NCI-H446 (cell line): ENCODE data around the gene PIGBOS1.
"Not testable (repeated sequence)": the region's sequence is repeated elsewhere in the genome, so short reads cannot be mapped to it uniquely, and the experiment has no call there.

Experiments used
- DNase-seq, 2 experiments: peaks; one replicate each; lab custom pipeline; 2025; lab: John Stamatoyannopoulos, UW

PIGBOS1 gene

DNA sequence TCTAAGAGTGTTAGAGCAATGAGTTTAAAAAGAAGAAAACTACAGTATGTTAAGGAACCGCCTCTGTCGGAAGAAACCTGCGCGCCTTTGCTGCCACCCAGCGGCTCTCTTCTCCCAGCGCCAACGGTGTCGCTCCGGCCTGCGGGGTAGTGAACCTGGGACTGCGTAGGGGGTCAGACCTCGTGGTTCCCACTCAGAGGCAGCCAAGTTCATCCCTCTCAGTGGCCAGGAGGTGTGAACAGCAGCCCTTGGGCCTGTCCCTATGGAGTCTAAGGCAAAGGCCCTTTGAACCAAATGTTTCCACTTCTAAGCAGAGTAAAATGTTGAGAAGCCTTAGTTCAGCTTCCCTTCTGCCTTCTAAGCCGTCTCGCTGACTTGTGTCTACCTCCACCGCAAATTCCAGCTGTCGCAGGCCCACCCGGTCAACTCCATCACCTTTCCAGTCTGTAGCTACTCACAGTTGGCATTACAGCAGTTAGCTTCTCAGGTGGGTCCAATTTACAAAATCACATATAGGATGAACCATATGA, 28.3 kb downstream of the PIGBOS1 start:
- peak; percentile 44 to 76 for DNase-seq

DNA sequence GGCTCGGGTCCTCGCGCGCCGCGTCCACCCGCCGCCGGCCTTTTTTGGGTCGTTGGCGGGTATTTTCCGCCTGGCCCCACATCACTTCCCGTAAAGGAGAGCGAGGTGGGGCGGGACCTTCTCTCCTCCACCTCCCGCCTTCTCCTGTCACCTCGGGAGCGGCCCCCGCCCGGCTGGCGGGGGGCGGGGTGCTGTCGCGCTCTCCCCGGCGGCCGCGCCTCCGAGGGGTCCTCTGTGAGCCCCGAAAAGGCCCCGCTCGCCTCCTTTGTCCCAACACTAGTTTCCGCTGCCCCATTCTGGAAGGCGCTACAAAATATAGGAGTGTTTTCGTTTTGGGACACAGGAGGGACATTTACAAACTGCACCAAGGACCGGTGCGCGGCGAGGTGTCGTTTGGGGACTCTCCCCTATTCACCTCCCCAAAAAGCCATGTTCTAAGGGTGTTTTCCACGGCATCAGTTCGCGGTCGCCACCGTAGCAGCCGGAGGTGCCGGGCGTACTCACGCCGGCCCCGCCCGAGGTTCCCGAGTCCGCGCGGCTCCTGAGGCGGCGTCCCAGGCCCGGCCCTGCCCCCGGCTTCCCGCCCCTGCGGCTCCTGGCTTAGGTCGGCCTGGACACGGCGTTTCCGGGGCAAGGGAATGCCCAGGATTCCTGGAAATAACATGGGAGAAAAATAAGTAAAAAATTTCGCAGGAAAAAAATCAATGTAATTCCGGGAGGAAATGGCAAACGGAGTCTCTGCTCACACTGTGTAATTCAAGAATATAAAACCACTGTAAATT, 29.0 kb downstream of the PIGBOS1 start, which contains the start of gene RAB27A:
Gene RAB27A (minus strand): TSS at position 68 of the 782 bp plus-strand sequence. CDS start 54,879 bp downstream, outside the sequence.
- peak; percentile 44 to 70 for DNase-seq

DNA sequence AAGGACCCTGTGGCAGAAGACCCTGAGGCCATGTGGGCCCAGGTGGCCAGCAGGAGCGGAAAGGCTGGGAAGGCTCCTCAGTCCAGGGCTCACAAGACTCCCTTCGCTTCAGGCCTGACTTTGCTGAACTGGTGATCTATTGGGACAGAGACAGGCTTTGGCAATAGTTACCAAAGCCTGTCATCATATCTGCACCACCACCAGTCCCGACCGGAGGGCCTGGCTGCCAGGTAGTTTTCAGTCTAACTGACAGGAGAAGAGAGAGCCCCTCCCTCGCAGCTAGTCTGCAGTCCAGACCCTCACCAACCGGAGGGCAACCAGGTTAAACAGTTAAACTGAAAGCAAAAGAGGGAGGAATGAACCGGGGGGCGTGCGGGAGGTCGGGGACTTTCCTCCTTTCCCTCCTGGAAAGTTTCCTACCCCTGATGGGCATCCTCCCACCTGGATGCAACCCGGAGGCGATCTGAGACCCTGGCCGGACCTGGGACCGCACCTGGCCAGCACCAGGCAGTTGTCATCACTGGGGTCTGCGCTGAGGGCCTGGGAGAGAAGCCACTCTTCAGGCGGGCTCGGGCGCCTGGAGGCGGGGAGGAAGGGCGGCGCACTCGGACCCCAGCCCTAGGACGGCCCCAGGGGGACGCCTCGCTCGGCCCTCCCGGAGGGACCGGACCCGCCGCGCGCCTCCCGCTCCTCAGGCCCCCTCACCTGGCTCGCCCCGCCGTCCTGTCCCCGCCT, 29.7 kb downstream of the PIGBOS1 start:
- peak in 1 of 2 experiments; percentile 44 for DNase-seq

- no peak for DNase-seq
These were observed 30.8 kb downstream of the PIGBOS1 start for GRCh38 chr15:55288006-55288717.

GRCh38 chr15:55286442-55287189, 32.3 kb downstream of the PIGBOS1 start:
- DNase-seq: not testable (repeated sequence)

GRCh38 chr15:55284426-55284825, 34.5 kb downstream of the PIGBOS1 start:
- DNase-seq: no peak

- no peak for DNase-seq
These were observed 35.4 kb downstream of the PIGBOS1 start for GRCh38 chr15:55283379-55284147.

- DNase-seq: no peak
These were observed 36.6 kb downstream of the PIGBOS1 start for GRCh38 chr15:55282284-55282833.

DNA sequence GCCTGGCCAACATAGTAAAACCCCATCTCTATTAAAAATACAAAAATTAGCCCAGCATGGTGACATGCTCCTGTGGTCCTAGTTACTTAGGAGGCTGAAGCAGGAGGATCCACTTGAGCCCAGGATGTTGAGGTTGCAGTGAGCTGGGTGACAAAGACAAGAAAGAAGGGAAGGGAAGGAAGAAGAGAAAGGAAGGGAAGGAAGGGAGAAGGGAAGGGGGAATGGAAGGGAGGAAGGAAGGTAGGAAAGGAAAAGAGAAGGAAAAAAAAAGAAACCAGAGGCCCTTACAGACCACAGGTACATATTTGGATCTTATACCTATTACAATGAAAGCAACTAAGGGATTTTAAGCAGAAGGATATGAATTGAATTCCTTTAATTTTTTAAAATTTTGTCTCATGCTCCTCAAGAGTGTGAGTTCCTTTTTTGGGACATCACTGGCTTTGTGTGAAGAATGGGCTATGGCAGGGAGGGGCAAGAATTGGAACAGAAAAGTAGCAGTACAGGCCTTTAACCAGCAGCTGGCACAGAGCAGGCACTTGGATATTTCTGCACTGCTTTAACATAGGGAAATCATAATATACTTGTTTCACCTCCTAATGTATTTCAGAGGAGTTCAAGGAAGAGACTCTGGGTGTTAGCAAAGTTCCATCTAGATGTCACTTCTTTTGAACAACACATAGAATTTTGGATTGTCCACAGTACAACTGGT, 37.2 kb downstream of the PIGBOS1 start:
- DNase-seq: no peak

DNA sequence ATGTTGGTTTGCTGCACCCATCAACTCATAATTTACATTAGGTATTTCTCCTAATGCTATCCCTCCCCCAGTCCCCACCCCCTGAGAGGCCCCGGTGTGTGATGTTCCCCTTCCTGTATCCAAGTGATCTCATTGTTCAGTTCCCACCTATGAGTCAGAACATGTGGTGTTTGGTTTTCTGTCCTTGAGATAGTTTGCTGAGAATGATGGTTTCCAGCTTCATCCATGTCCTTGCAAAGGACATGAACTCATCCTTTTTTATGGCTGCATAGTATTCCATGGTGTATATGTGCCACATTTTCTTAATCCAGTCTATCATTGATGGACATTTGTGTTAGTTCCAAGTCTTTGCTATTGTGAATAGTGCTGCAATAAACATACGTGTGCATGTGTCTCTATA, 38.3 kb downstream of the PIGBOS1 start:
- DNase-seq: not testable (repeated sequence)

DNA sequence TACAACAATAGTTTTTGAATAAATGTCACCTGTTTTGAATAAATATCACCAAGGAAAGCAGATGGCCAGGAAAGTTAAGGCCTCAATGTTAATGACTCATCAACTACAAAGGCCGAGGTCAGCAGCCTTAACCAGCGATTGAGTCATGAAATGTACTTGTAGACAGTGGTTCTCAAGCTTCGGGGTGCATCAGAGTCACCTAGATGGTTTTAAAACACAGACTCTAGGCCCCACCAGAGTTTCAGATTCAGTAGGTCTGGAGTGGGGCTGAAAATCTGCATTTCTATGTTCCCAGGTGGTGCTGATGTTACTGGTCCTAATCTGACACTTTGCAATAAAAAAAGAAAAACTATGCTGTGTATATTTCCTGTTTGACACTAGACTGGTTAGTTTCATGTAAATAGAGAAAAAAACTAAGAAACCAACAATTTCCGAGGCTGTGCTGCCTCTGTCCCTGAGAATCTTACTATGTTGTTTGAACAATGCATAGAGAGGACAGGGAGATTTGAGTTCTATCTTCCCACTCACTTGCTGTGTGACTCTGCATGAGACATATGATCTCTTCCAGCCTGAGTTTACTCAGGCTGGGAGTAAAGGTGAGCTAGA, 39.1 kb downstream of the PIGBOS1 start:
- no peak for DNase-seq

DNA sequence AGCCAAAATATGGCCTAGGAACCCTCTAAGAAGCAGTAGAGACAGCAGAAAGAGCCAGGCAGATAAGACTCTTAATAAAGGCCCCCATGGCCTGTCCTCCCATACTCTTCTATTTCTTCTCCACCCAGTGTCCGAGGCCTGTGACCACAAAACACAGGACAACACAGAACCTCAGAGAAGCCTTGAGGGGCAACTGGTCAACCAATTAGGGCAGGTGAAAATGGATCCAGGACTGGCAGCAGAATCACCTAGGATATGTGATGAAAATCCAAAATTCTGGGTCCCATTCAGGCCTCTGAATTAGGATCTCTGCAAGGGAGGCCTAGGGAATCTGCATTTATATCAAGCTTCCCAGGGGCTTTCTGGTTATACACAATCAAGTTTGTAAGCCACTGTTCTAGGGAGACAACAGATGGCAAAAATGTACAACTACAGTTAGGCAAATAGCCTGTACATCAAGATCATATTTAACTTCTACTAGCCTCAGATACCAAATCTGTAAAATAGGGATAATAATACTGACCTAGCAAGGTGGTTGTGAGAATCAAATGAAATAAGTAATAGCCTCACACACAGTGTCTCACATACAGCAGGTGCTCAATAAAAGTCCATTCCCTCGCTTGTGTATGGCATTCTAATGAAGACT, 39.7 kb downstream of the PIGBOS1 start:
- DNase-seq: no peak

GRCh38 chr15:55277715-55278114, 41.2 kb downstream of the PIGBOS1 start:
- DNase-seq: no peak

DNA sequence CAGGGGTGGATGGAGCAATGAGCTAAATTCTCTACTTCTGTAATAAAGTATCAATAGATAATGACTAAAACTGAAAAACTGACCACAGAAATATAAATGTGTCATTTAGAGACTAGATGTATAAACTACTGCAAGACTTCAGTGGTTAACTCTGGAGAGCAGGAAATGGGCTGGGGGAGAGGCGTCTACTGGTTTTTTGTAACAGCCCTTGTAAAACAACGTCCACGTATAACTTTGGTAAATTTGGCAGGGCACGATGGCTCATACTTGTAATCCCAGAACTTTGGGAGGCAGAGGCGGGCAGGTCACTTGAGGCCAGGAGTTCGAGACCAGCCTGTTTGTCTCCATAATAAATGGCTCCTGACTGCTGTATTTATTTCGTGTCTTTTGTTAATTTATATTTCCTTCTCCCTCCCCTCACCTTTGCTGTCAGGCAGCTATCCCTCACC, 41.8 kb downstream of the PIGBOS1 start:
- no peak for DNase-seq

GRCh38 chr15:55276324-55276723, 42.6 kb downstream of the PIGBOS1 start:
- no peak for DNase-seq

DNA sequence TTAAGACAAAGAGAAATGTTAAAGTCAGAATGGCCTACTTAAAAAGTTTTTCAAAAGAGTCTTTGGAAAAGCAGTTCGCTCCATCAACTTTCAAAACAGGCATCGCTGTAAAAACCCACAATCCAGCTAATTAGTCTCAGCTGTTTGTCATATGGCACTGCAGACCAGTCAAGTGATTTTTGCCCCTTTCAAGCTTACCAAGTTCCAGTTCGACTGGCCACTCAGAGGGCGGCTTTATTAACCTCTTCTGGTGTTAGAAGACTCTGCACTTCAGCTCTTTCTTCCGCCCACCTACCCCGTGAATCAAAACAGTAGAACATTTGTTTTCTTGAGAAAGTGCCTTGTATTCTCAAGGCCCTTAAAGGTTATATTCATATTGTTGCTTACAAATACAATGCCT, 48.6 kb downstream of the PIGBOS1 start:
- no peak for DNase-seq

DNA sequence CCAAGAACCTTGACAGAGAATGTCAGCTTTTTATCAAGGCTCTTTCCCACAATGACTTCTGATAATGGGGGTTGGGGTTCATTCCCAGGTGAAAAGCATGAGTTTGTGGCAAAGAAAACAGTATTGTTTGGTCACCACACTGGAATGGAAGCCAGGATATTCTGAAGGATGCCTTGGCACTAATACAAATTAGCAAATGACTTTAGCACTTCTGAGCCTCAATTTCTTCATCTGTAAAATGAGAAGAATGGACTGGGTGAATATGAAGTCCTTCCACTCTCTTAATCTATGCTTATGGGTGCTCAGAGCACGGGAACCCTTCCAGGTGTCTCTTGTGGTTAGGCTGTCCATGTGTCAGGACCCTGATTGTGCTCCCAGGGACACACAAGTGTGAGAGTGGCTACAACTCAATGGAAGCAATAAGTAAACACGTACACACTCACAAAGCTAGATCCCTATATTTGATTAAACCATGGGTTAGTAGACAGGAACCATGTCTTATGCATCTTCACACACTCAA, 50.7 kb downstream of the PIGBOS1 start:
- DNase-seq: no peak

GRCh38 chr15:55267401-55268175, 51.3 kb downstream of the PIGBOS1 start:
- DNase-seq: no peak
